Fibroblast of lung (primary cell): ENCODE measurements around the gene ABCC5. TPM values are rescaled to one million over a fixed set of nuclear protein-coding genes. Genes with fewer than 3 reads are reported as not detected.

Source experiments
- DNase-seq, 2 donors: peaks; one replicate each; pipeline versions ENCODE4 v3.0.0 to v3.0.0-alpha.2; 2010; ENCODE audit warnings: low read depth in 2 of 2
- H2AFZ ChIP-seq: 2 replicates; pipeline ENCODE4 v1.5.1; 2012; ENCODE audit warnings: low read length, control low read depth, inconsistent platforms
- H3K27ac ChIP-seq: 2 replicates; pipeline ENCODE4 v1.5.1; 2011; ENCODE audit warnings: low read length, control low read depth; ENCODE audit not compliant: insufficient read depth
- H3K27me3 ChIP-seq: 2 replicates; pipeline ENCODE4 v1.5.1; 2011; ENCODE audit warnings: mild to moderate bottlenecking, low read length; ENCODE audit not compliant: control insufficient read depth, insufficient read depth
- H3K36me3 ChIP-seq: 2 replicates; pipeline ENCODE4 v1.5.1; 2011; ENCODE audit warnings: low read length; ENCODE audit not compliant: control insufficient read depth, insufficient read depth
- H3K4me1 ChIP-seq: 2 replicates; pipeline ENCODE4 v1.5.1; 2011; ENCODE audit warnings: low read length; ENCODE audit not compliant: control insufficient read depth, insufficient read depth; ENCODE audit errors: extremely low read depth
- H3K4me2 ChIP-seq: 2 replicates; pipeline ENCODE4 v1.5.1; 2011; ENCODE audit warnings: low read length, control low read depth; ENCODE audit not compliant: insufficient read depth; ENCODE audit errors: extremely low read depth
- H3K4me3 ChIP-seq, 4 experiments: fragments of 200-600 bp in 1 of 4; sonication (generic) in 1 of 4; replicated peaks in 1 of 4; 2 replicates each; pipeline ENCODE4 v1.5.1; 2011 to 2016; ENCODE audit warnings: low read length in 4 of 4, low read depth in 3 of 4, mild to moderate bottlenecking in 3 of 4, control low read depth in 2 of 4, inconsistent platforms in 1 of 4, mixed read lengths in 1 of 4; ENCODE audit not compliant: insufficient read depth in 1 of 4; ENCODE audit errors: control extremely low read depth in 1 of 4
- H3K79me2 ChIP-seq: 2 replicates; pipeline ENCODE4 v1.5.1; 2012; ENCODE audit warnings: mild to moderate bottlenecking, low read length, inconsistent platforms; ENCODE audit not compliant: control insufficient read depth, insufficient read depth
- H3K9ac ChIP-seq: 2 replicates; pipeline ENCODE4 v1.5.1; 2011; ENCODE audit warnings: mild to moderate bottlenecking, low read length, control low read depth; ENCODE audit not compliant: insufficient read depth
- H3K9me3 ChIP-seq: 2 replicates; pipeline ENCODE4 v1.5.1; 2012; ENCODE audit warnings: low read depth, low read length; ENCODE audit not compliant: control insufficient read depth, insufficient read depth
- H4K20me1 ChIP-seq: 2 replicates; pipeline ENCODE4 v1.5.1; 2011; ENCODE audit warnings: low read length; ENCODE audit not compliant: control insufficient read depth, insufficient read depth; ENCODE audit errors: extremely low read depth
- EZH2 ChIP-seq: IDR thresholded peaks from 2 replicates; pipeline ENCODE4 v1.5.1; 2012; ENCODE audit warnings: low read length, control low read depth, mild to moderate bottlenecking; ENCODE audit errors: missing control alignments
- polyA plus RNA-seq, 2 donors: library from polyadenylated mRNA; depleted of rRNA in 1 of 2; stranded (reverse) in 1 of 2; unstranded in 1 of 2; fragments of >200 nt; gene quantifications; 2 replicates each; pipeline ENCODE4 v1.2.1, GENCODE V29; 2011 to 2012; ENCODE audit warnings: missing spikeins in 1 of 2
- total RNA-seq: library from RNA; depleted of rRNA; stranded (reverse); fragments of >200 nt; gene quantifications from 2 replicates; pipeline ENCODE4 v1.2.1, GENCODE V29; 2014
- TF ChIP-seq, protein P1 (sequence below), 2 donors: IDR thresholded peaks in 1 of 2; conservative IDR thresholded peaks in 1 of 2; 1 replicate in 1 of 2; 2 replicates in 1 of 2; pipeline ENCODE4 v1.5.1; 2011 to 2012; ENCODE audit warnings: low read length in 2 of 2, control low read depth in 1 of 2, inconsistent platforms in 1 of 2, low read depth in 1 of 2, mild to moderate bottlenecking in 1 of 2

Gene ABCC5
- total and polyA plus RNA-seq, 2 donors (not counting 1 experiment from before 2014, with no cell fraction given), result 13.2 to 18.8 TPM

DNA sequence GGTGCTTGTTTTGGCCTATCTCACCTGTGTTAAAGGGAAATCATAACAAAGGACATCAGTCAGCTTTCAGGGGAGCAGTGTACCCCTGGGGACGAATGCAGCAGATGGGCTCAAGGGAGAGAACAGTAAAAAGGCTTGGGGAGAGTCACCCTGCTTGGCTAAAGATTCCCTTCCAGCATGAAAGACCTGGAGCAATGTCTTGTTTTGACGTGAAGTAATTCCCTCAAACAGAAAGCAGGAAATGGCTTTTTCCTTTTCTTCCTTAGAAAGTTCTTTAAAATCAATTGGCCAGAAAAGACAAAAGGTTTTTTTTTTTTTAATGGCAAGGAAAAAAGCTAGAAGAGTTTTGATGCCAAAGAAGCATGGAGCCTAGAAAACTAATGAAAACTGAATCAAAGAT lies 76.5 kb downstream of the ABCC5 start:
- Histone ChIP-seq H3K9ac (no peak overlapping the region), H3K4me2 (no peak overlapping the region), H4K20me1 (no peaks in the 10 kb centered on the region), H3K4me3 (no peak overlapping the region), H3K9me3 (no peaks in the 10 kb centered on the region), H3K36me3 (peaks cover 7% of the 10 kb centered on the region), H3K27ac (no peak overlapping the region), H3K27me3 (no peaks in the 10 kb centered on the region), H2AFZ (no peak overlapping the region), H3K79me2 (no peaks in the 10 kb centered on the region), H3K4me1 (no peaks in the 10 kb centered on the region)
- no peak for TF ChIP-seq EZH2
- TF ChIP-seq, protein P1, sequence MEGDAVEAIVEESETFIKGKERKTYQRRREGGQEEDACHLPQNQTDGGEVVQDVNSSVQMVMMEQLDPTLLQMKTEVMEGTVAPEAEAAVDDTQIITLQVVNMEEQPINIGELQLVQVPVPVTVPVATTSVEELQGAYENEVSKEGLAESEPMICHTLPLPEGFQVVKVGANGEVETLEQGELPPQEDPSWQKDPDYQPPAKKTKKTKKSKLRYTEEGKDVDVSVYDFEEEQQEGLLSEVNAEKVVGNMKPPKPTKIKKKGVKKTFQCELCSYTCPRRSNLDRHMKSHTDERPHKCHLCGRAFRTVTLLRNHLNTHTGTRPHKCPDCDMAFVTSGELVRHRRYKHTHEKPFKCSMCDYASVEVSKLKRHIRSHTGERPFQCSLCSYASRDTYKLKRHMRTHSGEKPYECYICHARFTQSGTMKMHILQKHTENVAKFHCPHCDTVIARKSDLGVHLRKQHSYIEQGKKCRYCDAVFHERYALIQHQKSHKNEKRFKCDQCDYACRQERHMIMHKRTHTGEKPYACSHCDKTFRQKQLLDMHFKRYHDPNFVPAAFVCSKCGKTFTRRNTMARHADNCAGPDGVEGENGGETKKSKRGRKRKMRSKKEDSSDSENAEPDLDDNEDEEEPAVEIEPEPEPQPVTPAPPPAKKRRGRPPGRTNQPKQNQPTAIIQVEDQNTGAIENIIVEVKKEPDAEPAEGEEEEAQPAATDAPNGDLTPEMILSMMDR (conservative IDR thresholded peaks at IDR 0.05 in 1 of 2, IDR thresholded peaks at IDR 0.05 in 1 of 2; ENCODE audit: low read depth in 1 of 2, low read length in 2 of 2), result no peak
- DNase-seq, result no peak

DNA sequence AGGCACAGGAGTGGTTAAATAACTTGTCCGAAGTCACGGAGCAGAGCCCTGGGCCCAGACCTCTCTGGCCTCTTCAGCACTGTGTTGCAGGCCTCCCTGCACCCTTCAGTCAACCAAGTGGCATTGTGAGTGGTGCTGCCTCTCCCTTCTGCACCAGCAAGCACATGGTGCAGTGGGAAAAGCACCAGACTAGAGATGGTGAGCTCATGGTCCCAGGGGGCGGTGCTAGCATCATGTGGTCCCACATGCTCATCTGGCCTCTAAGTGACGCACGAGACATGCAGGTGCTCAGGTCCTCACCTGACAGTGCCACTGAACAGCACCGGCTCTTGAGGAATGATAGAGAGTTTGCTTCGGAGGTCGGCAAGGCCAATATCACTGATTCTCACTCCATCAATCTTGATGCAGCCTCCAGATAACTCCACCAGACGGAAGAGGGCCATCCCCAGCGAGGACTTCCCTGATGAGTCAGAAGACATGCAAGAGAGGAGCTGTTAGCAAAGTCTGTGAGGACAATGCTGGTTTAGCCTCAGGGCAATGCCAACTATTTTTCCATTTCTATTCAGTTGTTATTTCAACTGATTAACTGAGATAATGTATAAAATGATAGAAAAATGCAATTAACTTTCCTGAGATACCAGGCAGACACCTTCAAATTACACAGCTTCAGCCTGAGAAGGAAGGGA lies 79.9 kb downstream of the ABCC5 start:
- H2AFZ ChIP-seq, result no peak overlapping the region
- H4K20me1 ChIP-seq, result no peaks in the 10 kb centered on the region
- no peak overlapping the region for H3K4me2 ChIP-seq
- no peaks in the 10 kb centered on the region for H3K27me3 ChIP-seq
- peaks cover 3% of the 10 kb centered on the region for H3K36me3 ChIP-seq
- no peak for DNase-seq
- no peak overlapping the region for H3K9ac ChIP-seq
- H3K79me2 ChIP-seq, result no peaks in the 10 kb centered on the region
- H3K4me1 ChIP-seq, result no peaks in the 10 kb centered on the region
- H3K4me3 ChIP-seq, result no peak overlapping the region
- TF ChIP-seq, protein P1 (conservative IDR thresholded peaks at IDR 0.05 in 1 of 2, IDR thresholded peaks at IDR 0.05 in 1 of 2; ENCODE audit: low read depth in 1 of 2, low read length in 2 of 2), result no peak
- TF ChIP-seq EZH2, result no peak
- no peaks in the 10 kb centered on the region for H3K9me3 ChIP-seq
- H3K27ac ChIP-seq, result no peak overlapping the region

DNA sequence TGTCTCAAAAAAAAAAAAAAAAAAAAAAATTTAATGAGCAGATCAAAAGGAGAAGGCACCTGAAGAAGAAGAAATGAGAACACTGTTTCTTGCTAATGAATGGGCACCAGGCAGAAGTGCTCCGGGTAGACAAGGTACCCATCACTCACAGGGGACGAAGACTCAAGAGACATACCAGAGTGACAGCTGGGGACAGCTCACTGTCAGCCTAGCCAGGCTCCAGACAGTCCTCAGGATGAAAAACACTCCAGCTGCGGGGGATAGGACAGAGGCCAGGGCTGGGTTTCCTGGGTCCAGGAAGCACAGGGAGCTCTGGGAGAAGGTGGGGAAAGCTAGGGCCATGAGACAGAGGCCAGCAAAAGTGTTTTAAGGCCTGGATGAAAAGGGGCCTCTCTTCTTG lies 84.5 kb downstream of the ABCC5 start:
- H3K27ac ChIP-seq, result no peak overlapping the region
- no peak for TF ChIP-seq EZH2
- TF ChIP-seq, protein P1 (conservative IDR thresholded peaks at IDR 0.05 in 1 of 2, IDR thresholded peaks at IDR 0.05 in 1 of 2; ENCODE audit: low read depth in 1 of 2, low read length in 2 of 2), result no peak
- no peak overlapping the region for H3K9ac ChIP-seq
- no peaks in the 10 kb centered on the region for H3K27me3 ChIP-seq
- no peak overlapping the region for H3K4me3 ChIP-seq
- peaks cover 4% of the 10 kb centered on the region for H3K36me3 ChIP-seq
- H3K4me2 ChIP-seq, result no peak overlapping the region
- H3K79me2 ChIP-seq, result no peaks in the 10 kb centered on the region
- no peak overlapping the region for H2AFZ ChIP-seq
- H4K20me1 ChIP-seq, result no peaks in the 10 kb centered on the region
- DNase-seq, result no peak
- H3K9me3 ChIP-seq, result no peaks in the 10 kb centered on the region
- H3K4me1 ChIP-seq, result no peaks in the 10 kb centered on the region
